Neuron (in vitro differentiated cells): ENCODE results near the gene XYLT1.

Source experiments
- H2AFZ ChIP-seq: one replicate; pipeline ENCODE4 v1.6.1; 2013; ENCODE audit warnings: low read depth, mild to moderate bottlenecking, inconsistent platforms, low read length, moderate library complexity
- H3K27me3 ChIP-seq: one replicate; pipeline ENCODE4 v1.6.1; 2013; ENCODE audit warnings: low read length; ENCODE audit not compliant: insufficient read depth
- H3K36me3 ChIP-seq: one replicate; pipeline ENCODE4 v1.6.1; 2013; ENCODE audit warnings: low read length; ENCODE audit not compliant: insufficient read depth
- H3K4me1 ChIP-seq: one replicate; pipeline ENCODE4 v1.6.1; 2013; ENCODE audit warnings: low read length; ENCODE audit not compliant: insufficient read depth
- H3K4me3 ChIP-seq: 2 replicates; pipeline ENCODE4 v1.5.1; 2013; ENCODE audit warnings: mild to moderate bottlenecking, low read length, moderate library complexity
- H3K9me3 ChIP-seq: one replicate; pipeline ENCODE4 v1.6.1; 2013; ENCODE audit warnings: low read length

XYLT1 gene

DNA sequence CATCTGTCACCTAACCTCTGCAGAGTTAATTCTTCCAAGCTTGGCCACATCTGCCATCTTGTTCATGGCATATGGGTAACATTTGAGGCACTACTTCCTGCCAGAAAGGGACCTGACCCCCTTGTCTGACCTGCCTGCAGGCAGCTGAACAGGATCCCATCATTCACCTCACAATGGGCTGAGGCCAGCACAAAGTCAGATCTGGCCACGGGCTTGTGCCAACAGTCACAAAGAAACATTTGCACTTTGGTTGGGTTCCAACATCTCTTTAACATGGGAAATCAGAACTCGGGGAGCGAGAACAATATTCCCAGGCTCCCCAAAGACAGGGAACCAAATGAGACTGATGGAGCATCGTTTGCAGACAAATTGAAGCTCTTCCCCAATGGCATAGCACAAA lies 116.1 kb downstream of the XYLT1 start:
- H3K4me3 ChIP-seq, result no peak overlapping the region
- no peaks in the 10 kb centered on the region for H3K9me3 ChIP-seq
- peaks cover 3% of the 10 kb centered on the region for H3K36me3 ChIP-seq
- no peak overlapping the region for H2AFZ ChIP-seq
- no peaks in the 10 kb centered on the region for H3K27me3 ChIP-seq
- H3K4me1 ChIP-seq, result peaks cover 15% of the 10 kb centered on the region

DNA sequence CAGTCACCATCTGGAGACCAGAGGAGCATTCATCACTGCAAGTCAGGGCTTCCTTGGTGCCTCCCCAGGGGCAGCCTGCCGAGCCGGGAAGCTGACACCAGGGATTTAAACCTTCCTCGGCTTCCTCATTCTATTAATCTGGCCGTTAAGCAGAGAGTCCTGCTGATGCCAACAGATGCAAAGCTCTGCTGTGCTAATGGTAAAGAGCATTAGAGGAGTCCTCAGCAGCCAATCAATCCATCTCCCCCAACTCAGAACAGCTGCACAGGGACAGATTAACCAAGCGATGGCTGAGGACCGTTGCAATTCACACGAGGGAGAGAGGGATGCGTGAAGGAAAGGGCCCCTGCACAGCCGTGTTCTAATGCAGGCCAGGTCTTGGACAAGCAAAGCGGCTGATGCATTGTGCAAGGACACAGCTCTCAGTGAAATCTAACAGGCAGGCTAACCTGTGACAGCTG lies 116.6 kb downstream of the XYLT1 start:
- H3K36me3 ChIP-seq, result peaks cover 3% of the 10 kb centered on the region
- no peak overlapping the region for H3K4me3 ChIP-seq
- H2AFZ ChIP-seq, result no peak overlapping the region
- no peaks in the 10 kb centered on the region for H3K9me3 ChIP-seq
- H3K4me1 ChIP-seq, result peaks cover 10% of the 10 kb centered on the region
- no peaks in the 10 kb centered on the region for H3K27me3 ChIP-seq

DNA sequence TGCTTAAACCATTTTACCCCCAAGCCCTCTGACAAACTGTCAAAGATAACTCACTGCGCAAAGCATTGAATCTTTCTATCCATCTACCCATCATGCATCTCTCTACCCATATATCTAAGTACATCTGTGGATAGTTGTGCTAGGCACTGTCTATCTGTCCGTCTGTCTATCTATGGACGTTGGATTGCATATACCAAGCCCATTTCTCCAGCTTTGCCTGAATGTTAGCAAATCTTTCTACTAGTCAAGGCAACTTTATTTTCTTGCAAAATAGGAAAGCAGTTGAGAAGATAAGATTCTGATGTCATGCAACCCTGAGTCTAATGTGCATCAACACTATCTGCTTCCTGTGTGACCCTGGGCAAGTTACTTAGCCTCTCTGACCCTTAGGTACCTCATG lies 117.2 kb downstream of the XYLT1 start:
- Histone ChIP-seq H3K9me3 (no peaks in the 10 kb centered on the region), H3K27me3 (no peaks in the 10 kb centered on the region), H2AFZ (no peak overlapping the region), H3K36me3 (peaks cover 3% of the 10 kb centered on the region), H3K4me3 (no peak overlapping the region), H3K4me1 (peaks cover 4% of the 10 kb centered on the region)

DNA sequence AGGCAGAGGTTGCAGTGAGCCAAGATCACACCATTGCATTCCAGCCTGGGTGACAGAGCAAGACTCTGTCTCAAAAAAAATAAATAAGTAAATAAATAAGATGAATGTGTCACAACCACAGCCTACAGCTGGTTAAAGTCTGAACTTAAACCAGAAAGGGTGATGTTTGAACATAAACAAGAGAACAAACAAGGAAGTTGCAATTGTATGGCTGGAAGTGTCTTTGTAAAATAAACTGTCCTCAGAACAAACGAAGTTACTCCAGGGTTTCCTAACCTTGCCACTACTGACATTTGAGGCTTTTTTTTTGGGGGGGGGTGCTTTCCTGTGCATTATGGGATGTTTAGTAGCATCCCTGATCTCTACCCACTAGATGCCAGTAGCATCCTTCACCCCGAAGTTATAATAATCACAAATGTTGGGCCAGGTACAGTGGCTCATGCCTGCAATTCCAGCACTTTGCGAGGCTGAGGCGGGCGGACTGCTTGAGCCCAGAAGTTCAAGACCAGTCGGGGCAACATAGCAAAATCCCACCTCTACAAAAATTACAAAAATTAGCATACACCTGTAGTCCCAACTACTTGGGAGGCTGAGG lies 119.2 kb downstream of the XYLT1 start:
- Histone ChIP-seq H3K27me3 (no peaks in the 10 kb centered on the region), H3K9me3 (no peaks in the 10 kb centered on the region), H3K4me1 (no peaks in the 10 kb centered on the region), H3K36me3 (peaks cover 3% of the 10 kb centered on the region), H3K4me3 (no peak overlapping the region), H2AFZ (no peak overlapping the region)

DNA sequence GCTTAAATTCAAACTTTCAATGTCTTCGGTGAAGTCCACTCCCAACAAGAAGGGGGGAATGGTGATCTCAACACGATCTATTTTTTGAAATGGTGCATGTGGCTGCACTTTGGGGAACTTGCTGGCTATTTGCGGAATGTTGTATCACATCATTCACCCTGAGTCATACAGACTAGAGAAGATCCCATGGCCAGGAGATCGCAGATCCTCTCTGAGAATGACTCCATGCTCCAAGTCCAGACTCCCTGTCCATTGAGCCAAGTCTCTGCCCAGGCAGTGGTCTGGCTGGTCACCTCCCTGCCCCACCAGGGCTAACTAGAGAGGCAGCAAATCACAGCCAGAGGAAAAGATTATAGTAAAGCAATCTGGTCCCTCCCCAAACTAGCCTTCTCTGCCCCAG lies 120.6 kb downstream of the XYLT1 start:
- H3K4me3 ChIP-seq, result no peak overlapping the region
- H3K9me3 ChIP-seq, result no peaks in the 10 kb centered on the region
- no peaks in the 10 kb centered on the region for H3K27me3 ChIP-seq
- peaks cover 3% of the 10 kb centered on the region for H3K36me3 ChIP-seq
- H3K4me1 ChIP-seq, result no peaks in the 10 kb centered on the region
- H2AFZ ChIP-seq, result no peak overlapping the region

DNA sequence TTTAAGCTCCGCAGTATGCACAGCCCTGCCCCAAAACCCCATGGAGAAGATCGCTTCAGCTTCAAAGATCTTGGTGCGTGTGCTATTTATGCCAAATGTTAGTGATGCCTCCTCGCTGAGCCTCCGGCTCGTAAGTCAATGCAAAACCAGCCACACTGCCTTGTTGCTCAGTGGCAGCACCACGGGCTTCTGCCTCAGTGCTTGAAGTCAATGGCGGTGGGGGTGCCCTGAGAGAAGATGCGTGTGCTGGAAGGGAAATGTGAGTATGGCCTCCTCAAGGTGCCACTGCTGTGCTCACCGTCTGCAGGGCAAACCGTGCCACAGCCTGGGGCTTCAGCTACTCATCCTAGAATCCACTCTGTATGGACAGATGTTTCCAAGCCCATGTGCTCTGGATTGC lies 121.9 kb downstream of the XYLT1 start:
- no peaks in the 10 kb centered on the region for H3K4me1 ChIP-seq
- no peak overlapping the region for H2AFZ ChIP-seq
- no peaks in the 10 kb centered on the region for H3K36me3 ChIP-seq

DNA sequence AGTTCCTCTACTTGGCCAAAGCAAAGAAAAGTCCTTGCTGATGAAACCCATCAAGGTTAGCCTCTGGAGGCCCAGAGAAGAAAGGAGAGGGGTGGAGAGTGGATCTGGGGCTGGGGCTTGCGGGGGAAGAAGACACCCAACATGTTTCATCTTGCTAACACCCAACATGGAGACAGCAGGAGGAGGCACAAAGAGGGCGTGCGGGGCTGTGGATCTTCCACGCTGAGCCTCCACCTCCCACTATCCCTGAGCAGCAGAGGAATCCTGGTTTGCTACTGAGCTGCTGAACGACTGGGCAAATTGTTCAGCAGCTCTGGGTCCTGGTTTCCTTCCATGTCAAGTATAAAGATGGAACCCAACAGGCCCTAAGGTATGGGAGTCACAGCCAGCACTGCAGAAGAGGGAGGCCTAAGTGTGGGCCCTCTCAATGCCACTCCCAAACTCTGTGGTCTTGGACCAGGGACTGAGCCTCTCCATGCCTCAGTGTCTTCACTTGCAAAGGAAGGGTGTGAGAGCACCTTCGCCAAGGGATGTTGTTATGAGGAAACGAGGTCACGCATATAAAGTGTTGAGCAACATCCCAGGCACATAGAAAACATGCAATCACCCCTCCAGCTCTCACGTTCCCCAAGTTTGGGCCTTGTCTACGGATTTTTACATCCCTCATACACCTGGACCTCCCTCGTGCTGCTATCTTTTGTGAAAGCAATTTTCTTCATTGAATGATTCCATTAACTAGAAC lies 122.5 kb downstream of the XYLT1 start:
- Histone ChIP-seq H3K9me3 (no peaks in the 10 kb centered on the region), H2AFZ (no peak overlapping the region), H3K27me3 (no peaks in the 10 kb centered on the region), H3K4me1 (no peaks in the 10 kb centered on the region), H3K36me3 (no peaks in the 10 kb centered on the region), H3K4me3 (no peak overlapping the region)

More for the DNA sequence above, 121.9 kb downstream of the XYLT1 start:
- Histone ChIP-seq H3K9me3 (no peaks in the 10 kb centered on the region), H3K27me3 (no peaks in the 10 kb centered on the region), H3K4me3 (no peak overlapping the region)

DNA sequence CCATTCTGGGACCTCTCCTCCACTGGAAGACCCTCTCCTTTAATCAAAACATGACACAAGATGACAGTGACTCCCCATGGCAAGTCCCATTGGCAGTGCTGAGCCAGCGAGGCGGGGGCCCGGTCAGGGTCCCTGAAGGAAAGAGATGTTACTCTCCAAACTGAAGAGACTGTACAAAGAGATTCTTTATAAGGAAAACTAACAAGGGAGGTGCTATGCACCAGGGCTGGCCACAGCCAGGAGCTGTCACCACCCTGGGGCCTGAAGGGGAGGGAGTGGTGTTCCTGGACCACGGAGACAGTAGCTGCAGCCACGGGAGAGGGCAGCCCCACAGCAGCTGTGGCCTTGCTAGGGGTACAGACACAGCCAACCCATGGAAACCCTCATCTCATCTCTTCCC lies 123.1 kb downstream of the XYLT1 start:
- Histone ChIP-seq H2AFZ (no peak overlapping the region), H3K36me3 (no peaks in the 10 kb centered on the region), H3K4me1 (no peaks in the 10 kb centered on the region), H3K4me3 (no peak overlapping the region), H3K27me3 (no peaks in the 10 kb centered on the region), H3K9me3 (no peaks in the 10 kb centered on the region)

DNA sequence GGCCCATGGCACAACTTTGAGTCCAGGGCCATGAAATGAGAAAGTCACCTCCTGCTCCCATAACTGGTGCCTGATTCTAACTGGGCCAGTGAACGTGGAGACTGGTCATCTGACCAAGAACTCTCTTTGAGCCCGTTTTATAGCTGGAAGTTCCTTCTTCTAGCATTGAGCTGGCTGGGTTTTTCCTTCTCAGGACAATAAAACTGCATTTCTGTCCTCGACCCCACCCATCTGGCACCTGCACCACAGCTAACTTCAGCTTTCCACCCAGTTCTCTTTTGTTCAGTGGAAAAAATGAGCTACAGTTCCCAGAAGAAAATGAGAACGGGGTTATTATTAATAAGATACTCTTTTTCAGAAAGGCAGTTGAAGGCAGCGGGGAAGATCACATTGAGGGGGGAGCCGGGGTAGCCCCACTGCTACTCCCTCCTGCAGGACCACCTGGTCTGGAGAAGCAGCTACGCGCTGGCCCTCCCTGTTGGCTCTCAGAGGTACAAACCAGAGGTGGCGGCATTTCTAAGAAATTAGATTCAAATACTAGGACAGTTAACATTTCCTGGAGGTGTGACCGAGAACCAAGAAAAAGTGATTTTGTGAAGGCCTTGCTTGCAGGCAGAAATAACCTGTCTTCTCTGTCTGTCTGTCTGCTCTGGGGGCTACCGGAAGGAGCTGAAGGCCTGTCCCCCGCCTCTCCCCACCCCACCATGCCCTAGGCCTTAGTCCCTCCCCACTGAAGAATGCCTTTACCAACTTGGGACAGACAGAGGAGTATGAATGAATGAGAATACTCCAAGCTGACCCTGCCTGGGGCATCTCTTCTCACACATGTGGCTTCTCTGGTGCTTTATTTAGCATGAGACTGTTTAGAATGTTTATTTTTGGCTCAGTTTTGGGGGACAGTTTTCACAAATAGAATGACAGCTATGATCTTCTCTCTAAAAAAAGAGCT lies 123.9 kb downstream of the XYLT1 start:
- no peaks in the 10 kb centered on the region for H3K4me1 ChIP-seq
- no peaks in the 10 kb centered on the region for H3K9me3 ChIP-seq
- H2AFZ ChIP-seq, result no peak overlapping the region
- H3K4me3 ChIP-seq, result no peak overlapping the region
- no peaks in the 10 kb centered on the region for H3K27me3 ChIP-seq
- H3K36me3 ChIP-seq, result no peaks in the 10 kb centered on the region

DNA sequence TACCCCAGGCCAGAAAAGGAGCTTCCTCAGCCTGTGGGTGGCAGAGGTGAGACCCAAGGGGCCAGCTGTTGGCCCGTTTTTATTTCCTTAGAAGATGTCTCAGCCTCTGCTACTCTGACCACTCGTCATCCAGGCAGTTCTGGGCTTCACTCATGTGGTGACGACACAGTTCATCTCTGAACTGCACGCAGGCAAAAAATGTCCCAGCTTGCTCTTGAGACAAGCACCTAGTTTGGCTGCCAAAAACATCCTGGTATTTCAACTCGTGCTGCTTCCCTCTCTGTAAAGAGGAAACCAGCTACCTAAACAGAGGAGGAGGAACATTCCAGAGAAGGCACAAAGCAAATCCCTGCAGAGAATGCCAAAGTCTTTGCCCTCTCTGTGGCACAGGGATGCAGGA lies 125.7 kb downstream of the XYLT1 start:
- H3K27me3 ChIP-seq, result no peaks in the 10 kb centered on the region
- H2AFZ ChIP-seq, result no peak overlapping the region
- H3K36me3 ChIP-seq, result no peaks in the 10 kb centered on the region
- no peak overlapping the region for H3K4me3 ChIP-seq
- no peaks in the 10 kb centered on the region for H3K9me3 ChIP-seq
- H3K4me1 ChIP-seq, result no peaks in the 10 kb centered on the region

DNA sequence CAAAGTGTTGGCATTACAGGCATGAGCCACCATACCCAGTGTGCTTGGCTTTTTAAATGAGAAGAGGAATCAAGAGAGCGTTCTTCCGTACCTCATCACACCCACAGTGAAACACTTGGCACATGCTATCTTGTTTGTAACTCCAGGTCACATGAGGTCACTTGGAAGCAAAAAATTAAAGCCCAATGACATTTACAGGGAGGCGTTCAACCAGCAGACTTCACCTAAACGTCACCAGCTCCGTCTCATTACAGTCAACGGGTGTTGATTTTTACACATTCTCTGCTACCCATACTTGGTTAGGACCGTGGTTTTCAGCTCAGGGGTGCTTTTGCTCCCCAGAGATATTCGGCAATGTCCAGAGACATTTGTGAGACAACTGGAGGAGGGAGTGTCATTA lies 127.0 kb downstream of the XYLT1 start:
- H3K4me3 ChIP-seq, result no peak overlapping the region
- H2AFZ ChIP-seq, result no peak overlapping the region
- no peaks in the 10 kb centered on the region for H3K9me3 ChIP-seq
- no peaks in the 10 kb centered on the region for H3K36me3 ChIP-seq
- H3K4me1 ChIP-seq, result no peaks in the 10 kb centered on the region
- no peaks in the 10 kb centered on the region for H3K27me3 ChIP-seq

DNA sequence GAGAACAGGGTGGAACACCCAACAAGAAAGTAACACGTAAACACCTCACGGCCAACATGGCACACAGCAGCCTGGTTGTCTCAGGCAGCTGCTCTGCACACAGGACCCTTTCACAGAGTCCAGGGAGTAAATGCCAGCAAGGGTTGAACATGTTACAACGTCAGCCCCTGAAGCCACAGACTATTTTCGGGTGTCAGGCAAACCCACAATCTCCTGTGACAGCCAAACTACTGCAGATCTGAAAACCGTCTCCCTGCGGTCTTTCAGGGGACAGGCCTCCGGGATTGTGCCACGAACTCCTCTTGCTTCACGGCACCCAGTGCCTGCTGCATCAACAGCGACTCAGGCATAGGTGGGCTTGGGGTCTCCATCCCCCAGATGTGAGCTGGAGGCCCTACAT lies 127.7 kb downstream of the XYLT1 start:
- Histone ChIP-seq H3K36me3 (no peaks in the 10 kb centered on the region), H3K27me3 (no peaks in the 10 kb centered on the region), H3K4me3 (no peak overlapping the region), H3K4me1 (no peaks in the 10 kb centered on the region), H2AFZ (no peak overlapping the region), H3K9me3 (no peaks in the 10 kb centered on the region)

DNA sequence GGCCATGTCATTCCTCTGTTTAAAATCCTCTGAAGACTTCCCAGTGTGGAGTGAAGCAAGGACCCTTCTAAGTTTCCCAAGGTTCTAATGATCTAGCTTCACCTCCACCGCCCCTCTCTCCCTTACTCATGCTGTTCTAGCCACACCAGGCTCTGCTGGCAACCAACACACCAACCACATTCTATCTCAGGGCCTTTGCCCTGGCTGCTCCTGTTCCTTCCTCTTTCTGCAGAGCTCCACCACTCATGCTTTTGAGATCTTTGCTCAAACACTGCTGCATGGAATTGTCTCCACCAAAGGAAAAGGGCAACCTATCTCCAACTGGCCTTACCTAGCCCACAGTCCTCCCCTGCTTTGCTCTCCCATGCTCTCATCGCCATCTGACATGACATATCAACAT lies 128.7 kb downstream of the XYLT1 start:
- no peaks in the 10 kb centered on the region for H3K27me3 ChIP-seq
- no peaks in the 10 kb centered on the region for H3K4me1 ChIP-seq
- H3K9me3 ChIP-seq, result no peaks in the 10 kb centered on the region
- no peak overlapping the region for H2AFZ ChIP-seq
- H3K36me3 ChIP-seq, result no peaks in the 10 kb centered on the region
- H3K4me3 ChIP-seq, result no peak overlapping the region
